Ishikawa (cell line): Measurements from ENCODE around the gene RELL1.

ENCODE experiments used
- CEBPB ChIP-seq: IDR thresholded peaks from 2 replicates; pipeline ENCODE4 v1.6.1; 2012
- CREB1 ChIP-seq: IDR thresholded peaks from 2 replicates; pipeline ENCODE4 v1.6.1; 2012; ENCODE audit warnings: low read depth
- EGR1 ChIP-seq: IDR thresholded peaks from 2 replicates; pipeline ENCODE4 v1.6.1; 2012
- EP300 ChIP-seq: IDR thresholded peaks from 2 replicates; pipeline ENCODE4 v1.6.1; 2012; ENCODE audit warnings: borderline replicate concordance
- FOXM1 ChIP-seq: IDR thresholded peaks from 2 replicates; pipeline ENCODE4 v1.6.1; 2012; ENCODE audit warnings: low read depth, borderline replicate concordance
- NFIC ChIP-seq: IDR thresholded peaks from 2 replicates; pipeline ENCODE4 v1.6.1; 2012
- RAD21 ChIP-seq: IDR thresholded peaks from 2 replicates; pipeline ENCODE4 v1.6.1; 2012; ENCODE audit warnings: low read depth
- TAF1 ChIP-seq: IDR thresholded peaks from 2 replicates; pipeline ENCODE4 v1.6.1; 2012; ENCODE audit warnings: low read depth, mild to moderate bottlenecking
- TCF12 ChIP-seq: IDR thresholded peaks from 2 replicates; pipeline ENCODE4 v1.6.1; 2012; ENCODE audit warnings: low read depth
- TEAD4 ChIP-seq: IDR thresholded peaks from 2 replicates; pipeline ENCODE4 v1.6.1; 2012
- YY1 ChIP-seq: IDR thresholded peaks from 2 replicates; pipeline ENCODE4 v1.6.1; 2012; ENCODE audit warnings: low read depth
- ZBTB7A ChIP-seq: IDR thresholded peaks from 2 replicates; pipeline ENCODE4 v1.6.1; 2012; ENCODE audit warnings: low read depth
- TF ChIP-seq, protein P1 (sequence below): IDR thresholded peaks from 2 replicates; pipeline ENCODE4 v1.6.1; 2012
- TF ChIP-seq, protein P2 (sequence below): IDR thresholded peaks from 2 replicates; pipeline ENCODE4 v1.6.1; 2012; ENCODE audit warnings: low read depth, mild to moderate bottlenecking
- TF ChIP-seq, protein P3 (sequence below): IDR thresholded peaks from 2 replicates; pipeline ENCODE4 v1.6.1; 2012

The RELL1 gene

DNA sequence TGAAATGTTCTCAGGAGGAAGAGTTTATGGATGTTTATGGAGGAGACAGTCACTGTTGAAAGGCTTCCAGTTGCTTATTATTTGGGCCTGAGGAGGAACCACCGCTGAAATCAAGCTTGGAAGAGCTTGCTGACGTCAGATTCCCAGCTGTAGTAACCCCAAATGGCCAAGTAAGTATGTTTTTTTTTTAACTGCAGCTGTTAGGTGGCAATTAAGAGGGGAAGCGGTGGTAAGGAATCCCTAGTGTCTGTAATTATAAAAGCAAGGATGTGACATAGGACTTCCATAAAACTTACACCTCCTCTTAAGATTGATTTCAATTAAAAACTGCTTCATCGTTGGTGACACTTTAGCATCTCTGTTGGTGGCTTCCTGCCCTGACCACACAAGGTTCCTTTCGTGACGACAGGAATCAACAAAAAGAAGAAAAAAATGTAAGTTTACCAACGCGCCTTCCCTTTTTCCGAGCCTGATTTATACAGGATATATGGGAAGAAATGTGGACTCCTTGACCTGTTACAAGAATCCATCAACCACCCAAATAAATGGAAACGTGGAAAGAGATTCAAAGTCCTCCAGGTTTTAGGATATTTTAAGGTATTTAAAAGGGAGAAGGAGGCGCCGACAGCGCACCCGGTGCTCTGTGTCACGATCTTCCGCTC lies 884 bp downstream of the RELL1 start:
- no peak for TF ChIP-seq NFIC

DNA sequence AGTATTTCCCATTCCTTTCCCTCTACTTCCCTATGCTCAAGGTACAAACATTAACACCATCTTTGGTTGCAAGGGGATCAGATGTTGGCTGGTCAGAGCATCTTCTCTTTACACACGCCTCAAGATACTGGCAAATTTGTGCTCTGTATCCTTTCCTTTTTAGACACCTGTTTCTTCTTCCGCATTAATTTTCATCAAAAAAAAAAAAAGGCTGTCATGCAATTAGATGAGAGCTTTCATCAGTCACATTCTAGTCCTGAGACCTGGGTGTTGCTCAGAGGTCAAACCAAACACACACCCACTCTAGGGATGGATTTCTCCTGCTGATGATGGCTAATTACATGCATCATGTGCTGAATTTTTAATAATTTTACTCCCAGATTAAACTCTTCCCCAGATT lies 2.0 kb downstream of the RELL1 start:
- TF ChIP-seq EP300 (no peak), YY1 (no peak), CEBPB (no peak), ZBTB7A (no peak), TCF12 (no peak), TEAD4 (no peak), FOXM1 (no peak), RAD21 (no peak), CREB1 (no peak), EGR1 (no peak), NFIC (no peak), TAF1 (no peak)
- TF ChIP-seq, protein P1, sequence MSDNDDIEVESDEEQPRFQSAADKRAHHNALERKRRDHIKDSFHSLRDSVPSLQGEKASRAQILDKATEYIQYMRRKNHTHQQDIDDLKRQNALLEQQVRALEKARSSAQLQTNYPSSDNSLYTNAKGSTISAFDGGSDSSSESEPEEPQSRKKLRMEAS, result no peak
- TF ChIP-seq, protein P2, sequence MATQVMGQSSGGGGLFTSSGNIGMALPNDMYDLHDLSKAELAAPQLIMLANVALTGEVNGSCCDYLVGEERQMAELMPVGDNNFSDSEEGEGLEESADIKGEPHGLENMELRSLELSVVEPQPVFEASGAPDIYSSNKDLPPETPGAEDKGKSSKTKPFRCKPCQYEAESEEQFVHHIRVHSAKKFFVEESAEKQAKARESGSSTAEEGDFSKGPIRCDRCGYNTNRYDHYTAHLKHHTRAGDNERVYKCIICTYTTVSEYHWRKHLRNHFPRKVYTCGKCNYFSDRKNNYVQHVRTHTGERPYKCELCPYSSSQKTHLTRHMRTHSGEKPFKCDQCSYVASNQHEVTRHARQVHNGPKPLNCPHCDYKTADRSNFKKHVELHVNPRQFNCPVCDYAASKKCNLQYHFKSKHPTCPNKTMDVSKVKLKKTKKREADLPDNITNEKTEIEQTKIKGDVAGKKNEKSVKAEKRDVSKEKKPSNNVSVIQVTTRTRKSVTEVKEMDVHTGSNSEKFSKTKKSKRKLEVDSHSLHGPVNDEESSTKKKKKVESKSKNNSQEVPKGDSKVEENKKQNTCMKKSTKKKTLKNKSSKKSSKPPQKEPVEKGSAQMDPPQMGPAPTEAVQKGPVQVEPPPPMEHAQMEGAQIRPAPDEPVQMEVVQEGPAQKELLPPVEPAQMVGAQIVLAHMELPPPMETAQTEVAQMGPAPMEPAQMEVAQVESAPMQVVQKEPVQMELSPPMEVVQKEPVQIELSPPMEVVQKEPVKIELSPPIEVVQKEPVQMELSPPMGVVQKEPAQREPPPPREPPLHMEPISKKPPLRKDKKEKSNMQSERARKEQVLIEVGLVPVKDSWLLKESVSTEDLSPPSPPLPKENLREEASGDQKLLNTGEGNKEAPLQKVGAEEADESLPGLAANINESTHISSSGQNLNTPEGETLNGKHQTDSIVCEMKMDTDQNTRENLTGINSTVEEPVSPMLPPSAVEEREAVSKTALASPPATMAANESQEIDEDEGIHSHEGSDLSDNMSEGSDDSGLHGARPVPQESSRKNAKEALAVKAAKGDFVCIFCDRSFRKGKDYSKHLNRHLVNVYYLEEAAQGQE, result no peak
- TF ChIP-seq, protein P3, sequence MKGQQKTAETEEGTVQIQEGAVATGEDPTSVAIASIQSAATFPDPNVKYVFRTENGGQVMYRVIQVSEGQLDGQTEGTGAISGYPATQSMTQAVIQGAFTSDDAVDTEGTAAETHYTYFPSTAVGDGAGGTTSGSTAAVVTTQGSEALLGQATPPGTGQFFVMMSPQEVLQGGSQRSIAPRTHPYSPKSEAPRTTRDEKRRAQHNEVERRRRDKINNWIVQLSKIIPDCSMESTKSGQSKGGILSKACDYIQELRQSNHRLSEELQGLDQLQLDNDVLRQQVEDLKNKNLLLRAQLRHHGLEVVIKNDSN, result no peak

DNA sequence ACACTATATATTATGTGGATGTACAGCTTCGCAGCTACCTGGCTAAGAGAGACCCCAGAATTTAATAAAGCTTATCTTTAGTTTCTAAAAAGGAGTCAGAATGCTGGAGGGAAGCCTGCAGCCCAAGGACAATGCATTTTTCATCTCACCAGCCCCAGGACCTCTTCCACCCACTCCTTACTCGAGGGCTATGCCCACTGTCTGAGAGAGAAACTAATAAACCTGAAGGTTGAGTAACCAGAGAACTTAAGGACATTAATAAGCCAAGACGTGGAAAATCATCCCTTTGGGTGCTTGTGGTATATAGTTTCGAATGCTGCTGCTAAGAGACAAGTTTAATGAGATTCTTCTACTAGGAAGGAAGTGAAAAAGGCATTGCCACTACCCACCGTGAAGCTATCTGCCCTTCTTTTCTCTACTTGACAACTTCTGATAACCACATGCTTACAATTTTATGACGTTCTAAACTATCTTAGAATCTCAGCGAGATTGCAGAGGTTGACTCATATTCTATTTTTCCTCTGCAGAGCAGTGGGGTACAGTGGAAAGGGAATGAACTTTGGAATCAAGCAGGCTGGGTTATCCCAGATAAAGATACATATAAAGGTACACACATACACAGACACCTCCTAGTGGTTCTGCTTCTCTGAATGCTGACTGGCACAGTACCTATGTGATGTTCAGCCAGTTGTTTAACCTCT lies 3.3 kb downstream of the RELL1 start:
- no peak for TF ChIP-seq NFIC
- TF ChIP-seq, protein P2, result no peak
- TF ChIP-seq EGR1, result no peak
- TF ChIP-seq, protein P3, result no peak
- TF ChIP-seq EP300, result no peak
- TF ChIP-seq YY1, result no peak
- no peak for TF ChIP-seq ZBTB7A
- no peak for TF ChIP-seq CREB1
- no peak for TF ChIP-seq TAF1
- TF ChIP-seq CEBPB, result no peak
- TF ChIP-seq, protein P1, result no peak
- TF ChIP-seq TEAD4, result no peak
- no peak for TF ChIP-seq FOXM1
- no peak for TF ChIP-seq TCF12
- TF ChIP-seq RAD21, result no peak; the same call in 1 of the 2 replicates

DNA sequence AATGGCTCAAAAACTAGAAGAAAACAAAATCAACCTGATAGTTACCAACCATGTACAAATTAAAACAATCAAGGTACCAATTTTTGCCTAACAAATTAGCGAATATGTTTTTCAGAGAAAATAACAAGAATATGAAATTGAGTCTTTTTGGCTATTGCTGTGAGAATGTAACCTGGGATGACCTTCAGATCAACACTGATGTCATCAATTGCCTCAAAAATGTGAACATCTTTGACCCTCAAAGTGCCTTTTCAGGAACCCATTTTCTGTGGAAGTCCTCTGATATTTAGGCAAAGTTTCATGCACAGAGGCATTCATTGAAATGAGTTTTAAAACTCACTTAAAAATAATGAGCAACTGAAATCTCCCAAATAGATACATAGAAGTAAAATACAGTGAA lies 6.1 kb downstream of the RELL1 start:
- TF ChIP-seq TCF12 (no peak), ZBTB7A (no peak), TEAD4 (no peak), CEBPB (no peak), YY1 (no peak), RAD21 (no peak), NFIC (no peak), TAF1 (no peak), EGR1 (no peak), CREB1 (no peak), FOXM1 (no peak), EP300 (no peak)
- TF ChIP-seq, protein P2, result no peak
- TF ChIP-seq, protein P3, result no peak
- TF ChIP-seq, protein P1, result no peak
